ENCODE measurements around the gene ATP8B4.
"Not testable (repeated sequence)": the region's sequence is repeated elsewhere in the genome, so short reads cannot be mapped to it uniquely, and the experiment has no call there.

The ATP8B4 gene, protein sequence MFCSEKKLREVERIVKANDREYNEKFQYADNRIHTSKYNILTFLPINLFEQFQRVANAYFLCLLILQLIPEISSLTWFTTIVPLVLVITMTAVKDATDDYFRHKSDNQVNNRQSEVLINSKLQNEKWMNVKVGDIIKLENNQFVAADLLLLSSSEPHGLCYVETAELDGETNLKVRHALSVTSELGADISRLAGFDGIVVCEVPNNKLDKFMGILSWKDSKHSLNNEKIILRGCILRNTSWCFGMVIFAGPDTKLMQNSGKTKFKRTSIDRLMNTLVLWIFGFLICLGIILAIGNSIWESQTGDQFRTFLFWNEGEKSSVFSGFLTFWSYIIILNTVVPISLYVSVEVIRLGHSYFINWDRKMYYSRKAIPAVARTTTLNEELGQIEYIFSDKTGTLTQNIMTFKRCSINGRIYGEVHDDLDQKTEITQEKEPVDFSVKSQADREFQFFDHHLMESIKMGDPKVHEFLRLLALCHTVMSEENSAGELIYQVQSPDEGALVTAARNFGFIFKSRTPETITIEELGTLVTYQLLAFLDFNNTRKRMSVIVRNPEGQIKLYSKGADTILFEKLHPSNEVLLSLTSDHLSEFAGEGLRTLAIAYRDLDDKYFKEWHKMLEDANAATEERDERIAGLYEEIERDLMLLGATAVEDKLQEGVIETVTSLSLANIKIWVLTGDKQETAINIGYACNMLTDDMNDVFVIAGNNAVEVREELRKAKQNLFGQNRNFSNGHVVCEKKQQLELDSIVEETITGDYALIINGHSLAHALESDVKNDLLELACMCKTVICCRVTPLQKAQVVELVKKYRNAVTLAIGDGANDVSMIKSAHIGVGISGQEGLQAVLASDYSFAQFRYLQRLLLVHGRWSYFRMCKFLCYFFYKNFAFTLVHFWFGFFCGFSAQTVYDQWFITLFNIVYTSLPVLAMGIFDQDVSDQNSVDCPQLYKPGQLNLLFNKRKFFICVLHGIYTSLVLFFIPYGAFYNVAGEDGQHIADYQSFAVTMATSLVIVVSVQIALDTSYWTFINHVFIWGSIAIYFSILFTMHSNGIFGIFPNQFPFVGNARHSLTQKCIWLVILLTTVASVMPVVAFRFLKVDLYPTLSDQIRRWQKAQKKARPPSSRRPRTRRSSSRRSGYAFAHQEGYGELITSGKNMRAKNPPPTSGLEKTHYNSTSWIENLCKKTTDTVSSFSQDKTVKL

DNA sequence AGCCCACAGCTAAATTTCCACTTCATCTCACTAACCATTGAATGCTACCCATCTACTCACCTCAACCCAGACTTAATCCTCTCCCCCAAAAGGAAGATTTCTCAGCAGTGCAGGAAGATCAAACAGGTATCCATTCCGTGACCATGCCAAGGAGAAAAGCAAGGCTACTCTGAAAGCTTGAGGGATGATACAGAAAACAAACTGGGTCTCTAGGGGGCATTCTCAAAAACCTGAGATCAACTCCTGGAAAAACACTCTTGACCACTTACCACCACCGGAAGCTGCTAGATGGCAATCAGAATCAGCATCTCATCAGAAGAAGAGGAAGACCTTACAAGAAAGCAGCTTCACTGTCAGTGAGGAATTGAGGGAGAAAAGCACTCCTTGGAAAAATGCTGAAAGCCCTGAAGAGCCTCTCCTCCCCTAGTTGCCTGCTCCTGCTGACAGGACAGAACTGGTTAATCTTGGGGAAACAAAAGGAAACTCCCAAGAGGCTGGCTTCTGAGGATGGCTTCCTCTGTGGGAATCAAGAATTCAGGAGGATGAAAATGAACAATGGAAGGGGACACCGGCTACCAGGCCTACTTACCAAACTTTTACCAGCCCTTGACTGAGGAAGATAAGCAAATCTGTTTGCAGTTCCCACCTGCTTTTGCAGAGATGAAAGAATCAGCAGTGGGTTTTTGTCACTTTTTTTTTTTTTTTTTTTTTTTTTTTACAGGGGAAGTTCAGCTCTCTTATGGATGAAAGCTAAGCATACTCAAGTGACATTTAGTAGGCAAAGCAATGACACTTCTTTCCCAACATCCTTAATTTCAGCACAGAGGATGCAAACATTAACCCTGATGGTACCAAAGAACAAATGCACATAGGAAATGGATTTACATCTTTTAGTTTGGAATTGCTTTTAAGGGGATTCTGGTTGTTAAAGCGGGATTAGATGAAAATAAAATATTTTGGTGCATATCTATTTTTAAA lies at the start of gene ATP8B4:
ATP8B4 (minus strand) TSS at position 171 of the 978 bp plus-strand sequence. CDS start 12,267 bp downstream, outside the sequence.
- no peak for DNase-seq

DNA sequence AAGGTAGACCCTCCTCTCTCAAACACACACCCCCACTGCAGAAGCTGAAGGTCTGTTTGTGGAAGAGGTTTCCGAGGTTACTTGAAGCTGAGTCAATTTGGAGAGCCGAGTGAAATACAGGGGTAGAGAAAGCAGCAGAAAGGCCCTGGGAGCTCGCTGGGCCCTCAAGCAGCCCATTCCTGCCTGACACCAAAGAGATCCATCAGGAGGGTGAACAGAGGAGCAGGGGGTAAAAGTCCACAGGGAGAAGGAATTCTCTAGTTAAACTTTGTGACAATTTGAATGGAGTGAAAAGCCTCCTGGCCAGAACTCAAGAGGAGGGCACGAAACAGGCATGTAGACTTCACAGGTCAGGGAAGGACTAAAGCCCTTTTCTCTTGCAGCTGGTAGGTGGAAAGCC lies 49.3 kb upstream of the ATP8B4 start:
- no peak for DNase-seq

DNA sequence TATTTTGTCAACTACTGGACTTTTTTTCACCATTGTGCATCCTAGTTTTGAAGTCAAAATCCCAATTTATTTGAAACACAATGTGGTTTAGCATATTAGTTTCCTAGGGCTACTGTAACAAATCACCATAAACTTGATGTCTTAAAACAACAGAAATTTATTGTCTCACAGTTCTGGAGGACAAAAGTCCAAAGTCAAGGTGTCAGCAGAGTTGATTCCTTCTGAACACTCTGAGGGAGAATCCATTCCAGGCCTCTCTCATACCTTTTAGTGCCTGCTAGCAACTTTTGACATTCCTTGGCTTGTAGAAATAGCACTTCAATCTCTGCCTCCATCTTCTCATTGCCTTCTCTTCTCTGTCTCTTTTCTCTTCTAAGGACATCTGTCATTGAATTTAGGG lies 48.1 kb upstream of the ATP8B4 start:
- DNase-seq = no peak

DNA sequence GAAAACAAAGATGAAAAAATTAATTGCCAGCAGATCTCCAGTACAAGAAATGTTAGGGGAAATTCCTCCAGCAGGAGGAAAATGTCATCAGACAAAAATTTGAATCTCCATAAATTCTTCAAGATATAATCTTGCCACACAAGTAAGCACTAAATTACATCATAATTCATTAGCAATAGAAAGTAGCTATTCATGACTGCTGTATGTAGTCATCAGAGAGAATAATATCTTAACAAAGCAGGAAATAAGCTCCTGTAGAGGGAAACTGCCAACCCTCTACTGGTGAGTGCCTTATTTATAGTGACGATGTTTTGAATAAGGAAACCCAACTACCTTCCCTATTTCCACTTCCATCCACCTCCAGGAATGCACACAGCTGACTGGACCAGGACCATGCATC lies 47.2 kb upstream of the ATP8B4 start:
- no peak for DNase-seq

DNA sequence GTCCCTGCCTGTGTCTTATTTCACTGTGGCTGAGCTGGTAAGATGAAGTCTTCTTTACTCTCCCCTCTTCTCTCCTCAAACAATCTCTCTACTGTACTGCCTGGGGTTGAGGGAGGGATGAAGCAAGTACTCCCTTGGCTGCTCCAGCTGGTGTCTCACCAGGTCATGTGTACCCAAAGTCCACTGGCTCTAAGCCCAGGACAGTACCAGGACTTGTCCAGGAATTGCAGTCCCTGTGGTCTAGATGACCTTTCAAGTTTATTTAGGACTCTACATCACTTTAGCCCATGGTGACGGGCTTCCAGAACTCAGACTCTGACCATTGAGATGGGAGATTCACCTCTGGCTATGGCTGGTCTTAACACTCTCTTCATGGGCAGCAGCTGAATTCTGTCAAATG lies 45.4 kb upstream of the ATP8B4 start:
- DNase-seq = no peak

DNA sequence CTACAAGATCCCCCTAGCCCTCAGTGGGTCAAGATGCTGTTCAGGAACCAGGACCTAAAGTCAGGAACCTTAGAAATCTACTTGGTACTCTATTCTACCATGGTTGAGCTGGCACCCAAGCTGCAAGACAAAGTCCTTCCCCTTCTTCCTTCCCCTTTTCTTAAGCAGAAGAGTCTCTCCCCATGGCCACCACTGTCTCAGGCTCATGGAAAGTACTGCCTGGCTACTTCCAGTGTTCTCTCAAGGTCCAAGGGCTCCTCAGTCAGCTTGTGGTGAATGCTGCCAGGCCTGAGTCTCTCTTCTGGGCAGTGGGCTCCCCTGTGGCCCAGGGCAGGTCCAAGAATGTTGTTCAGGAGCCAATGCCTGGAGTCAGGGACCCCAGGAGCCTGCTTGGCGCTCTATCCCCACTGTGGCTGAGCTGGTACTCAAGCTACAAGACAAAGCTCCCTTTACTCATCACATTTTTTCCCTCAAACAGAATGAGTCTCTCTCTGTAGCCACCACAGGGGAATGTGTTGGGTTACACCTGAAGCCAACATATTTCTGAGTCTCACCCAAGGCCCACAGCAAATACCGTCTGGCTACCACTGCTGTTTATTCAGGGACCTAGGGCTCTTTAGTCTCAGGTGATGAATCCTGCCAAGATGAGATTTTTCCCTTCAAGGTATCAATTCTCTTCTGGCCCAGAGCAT lies 44.8 kb upstream of the ATP8B4 start:
- DNase-seq = no peak

DNA sequence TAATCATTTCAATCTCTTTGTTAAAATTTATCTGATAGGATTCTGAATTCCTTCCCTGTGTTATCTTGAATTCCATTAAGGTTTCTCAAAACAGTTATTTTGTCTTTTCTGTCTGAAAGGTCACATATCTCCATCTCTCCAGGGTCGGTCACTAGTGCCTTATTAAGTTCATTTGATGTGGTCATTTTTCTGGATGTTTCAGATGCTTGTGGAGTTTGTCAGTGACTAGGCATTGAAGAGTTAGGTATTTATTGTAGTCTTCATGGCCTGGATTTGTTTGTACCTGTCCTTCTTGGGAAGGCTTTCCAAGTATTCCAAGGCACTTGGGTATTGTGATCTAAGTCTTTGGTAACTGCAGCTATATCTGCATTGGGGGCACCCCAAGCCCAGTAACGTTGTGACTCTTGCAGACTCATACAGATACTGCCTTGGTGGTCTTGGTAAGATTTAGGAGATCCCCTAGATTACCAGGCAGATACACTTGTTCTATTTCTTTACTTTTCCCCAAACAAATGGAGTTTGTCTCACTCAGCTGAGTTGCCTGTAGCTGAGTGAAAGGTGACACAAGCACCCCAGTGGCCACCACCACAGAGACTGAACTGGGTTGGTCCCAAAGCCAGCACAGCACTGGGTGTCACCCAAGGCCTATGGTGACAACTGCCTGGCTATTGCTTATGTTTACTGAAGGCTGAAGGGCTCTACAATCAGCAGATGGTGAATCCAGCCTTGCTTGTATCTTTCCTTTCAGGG lies 44.1 kb upstream of the ATP8B4 start:
- DNase-seq = no peak

DNA sequence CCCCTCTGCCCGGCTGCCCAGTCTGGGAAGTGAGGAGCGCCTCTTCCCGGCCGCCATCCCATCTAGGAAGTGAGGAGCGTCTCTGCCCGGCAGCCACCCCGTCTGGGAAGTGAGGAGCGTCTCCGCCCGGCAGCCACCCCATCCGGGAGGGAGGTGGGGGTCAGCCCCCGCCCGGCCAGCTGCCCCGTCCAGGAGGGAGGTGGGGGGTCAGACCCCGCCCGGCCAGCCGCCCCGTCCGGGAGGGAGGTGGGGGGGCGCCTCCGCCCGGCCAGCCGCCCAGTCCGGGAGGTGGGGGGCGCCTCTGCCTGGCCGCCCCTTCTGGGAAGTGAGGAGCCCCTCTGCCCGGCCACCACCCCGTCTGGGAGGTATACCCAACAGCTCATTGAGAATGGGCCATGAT lies 39.2 kb upstream of the ATP8B4 start:
- not testable (repeated sequence) for DNase-seq

DNA sequence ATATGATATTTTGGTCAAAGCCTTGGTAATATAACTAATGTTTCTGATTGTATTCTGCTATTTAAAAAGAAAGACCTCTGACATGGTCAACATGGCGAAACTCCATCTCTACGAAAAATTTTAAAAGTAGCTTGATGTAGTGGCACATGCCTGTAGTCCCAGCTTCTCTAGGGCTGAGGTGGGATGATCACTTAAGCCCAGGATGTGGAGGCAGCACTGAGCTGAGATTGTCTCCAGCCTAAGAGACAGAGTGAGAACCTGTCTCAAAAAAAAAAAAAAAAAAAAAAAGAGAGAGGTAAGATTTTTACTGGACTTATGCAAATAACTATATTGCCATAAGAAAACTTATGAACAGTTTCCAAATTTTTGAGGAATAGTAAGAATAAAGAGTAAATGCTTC lies 32.4 kb upstream of the ATP8B4 start:
- no peak for DNase-seq

DNA sequence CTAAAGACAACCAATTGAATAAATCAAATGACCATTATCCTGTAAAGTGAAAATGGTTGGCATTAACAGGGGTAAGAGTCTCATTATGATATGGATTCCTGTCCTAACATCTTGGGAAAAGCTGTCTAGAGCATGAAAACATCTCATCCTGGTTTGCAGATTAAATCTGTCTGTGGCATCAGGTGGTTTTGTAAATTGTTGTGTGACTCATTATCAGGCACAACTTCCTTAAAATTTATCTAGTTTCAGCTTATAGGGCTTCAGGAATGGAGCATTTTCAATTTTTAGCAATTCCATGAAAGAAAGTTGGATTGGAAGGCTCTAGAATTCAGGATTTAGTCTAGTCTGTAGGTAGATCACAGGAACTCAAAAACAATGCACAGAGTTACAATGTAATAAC lies 31.8 kb upstream of the ATP8B4 start:
- DNase-seq = no peak

DNA sequence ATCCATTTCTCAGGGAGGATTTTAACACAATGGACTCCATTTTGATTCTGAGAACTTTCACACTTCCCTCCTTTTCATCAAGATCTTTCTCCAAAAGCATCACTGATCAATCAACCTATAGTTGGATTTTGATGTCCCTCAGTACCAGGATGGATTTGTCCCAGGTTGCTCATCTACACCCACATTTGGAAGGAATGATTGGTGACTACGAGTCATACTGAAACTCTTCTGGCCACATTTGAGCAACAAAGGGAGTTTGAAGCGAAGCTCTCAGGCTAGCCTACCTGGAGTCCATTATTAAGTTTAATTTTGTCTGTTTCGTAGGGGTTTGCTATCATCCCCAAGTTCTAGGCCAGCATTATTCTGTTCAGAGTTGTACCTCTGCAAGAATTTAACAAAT lies 31.3 kb upstream of the ATP8B4 start:
- no peak for DNase-seq

DNA sequence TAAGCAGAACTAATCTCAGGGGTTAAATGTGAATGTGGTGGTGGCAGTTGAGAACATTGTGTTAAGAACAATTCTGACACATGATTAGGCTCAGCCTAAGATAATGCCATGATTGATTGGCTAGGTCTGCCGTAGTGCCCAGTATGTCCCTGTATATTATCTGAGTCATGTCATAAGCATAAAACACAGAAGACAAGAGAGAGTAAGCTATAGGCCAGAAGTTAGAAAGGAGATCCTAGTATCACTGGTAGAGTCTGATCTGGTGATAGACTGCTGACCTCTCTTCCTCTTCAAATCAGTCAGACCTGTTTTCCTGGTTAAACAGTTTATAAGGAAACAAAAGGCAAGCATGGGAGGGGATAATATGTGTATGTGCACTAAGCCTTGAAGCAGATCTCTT lies 30.1 kb upstream of the ATP8B4 start:
- no peak for DNase-seq

DNA sequence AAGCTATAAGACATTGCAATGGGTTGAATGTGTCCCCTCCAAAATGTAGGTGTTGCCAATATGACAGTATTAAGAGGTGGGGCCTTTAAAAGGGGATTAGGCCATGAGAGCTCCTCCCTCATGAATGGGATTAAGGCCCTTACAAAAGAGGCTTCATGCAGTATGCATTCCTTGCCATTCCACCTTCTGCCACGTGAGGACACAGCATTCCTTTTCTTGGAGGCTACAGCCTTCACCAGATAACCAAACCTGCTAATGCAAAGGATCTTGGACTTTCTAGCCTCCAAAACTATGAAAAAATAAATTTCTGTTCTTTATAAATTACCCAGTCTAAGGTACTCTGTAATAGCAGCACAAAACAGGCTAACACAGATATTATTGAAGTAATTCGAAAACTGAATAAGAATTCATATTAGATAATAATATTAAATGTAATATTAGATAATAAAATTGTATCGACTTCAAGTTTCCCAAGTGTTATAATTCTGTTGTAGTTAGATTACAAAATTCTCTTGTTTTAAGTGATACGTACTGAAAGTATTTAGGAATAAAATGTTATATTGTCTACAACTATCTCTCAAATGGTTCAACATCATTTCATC lies 29.4 kb upstream of the ATP8B4 start:
- DNase-seq = no peak

DNA sequence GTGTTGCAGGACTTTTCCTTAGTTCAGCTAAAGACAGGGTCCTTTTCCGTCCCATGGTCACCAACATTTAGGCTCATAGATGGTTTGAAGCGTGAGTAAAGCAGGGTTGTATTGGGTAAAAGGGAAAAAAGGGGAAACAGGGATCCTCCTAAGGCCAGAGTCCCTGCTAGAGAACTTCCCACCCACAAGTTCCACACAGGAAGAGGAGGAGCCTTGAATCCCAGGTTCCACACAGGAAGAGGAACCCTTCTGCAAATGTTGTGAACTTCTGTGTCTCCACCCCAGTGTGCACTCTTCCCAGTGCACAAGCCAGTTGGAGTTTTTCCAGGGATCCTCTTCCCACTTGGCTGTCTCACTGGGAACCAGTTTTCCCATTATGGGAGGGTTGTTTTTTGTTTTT lies 27.6 kb upstream of the ATP8B4 start:
- DNase-seq = no peak

DNA sequence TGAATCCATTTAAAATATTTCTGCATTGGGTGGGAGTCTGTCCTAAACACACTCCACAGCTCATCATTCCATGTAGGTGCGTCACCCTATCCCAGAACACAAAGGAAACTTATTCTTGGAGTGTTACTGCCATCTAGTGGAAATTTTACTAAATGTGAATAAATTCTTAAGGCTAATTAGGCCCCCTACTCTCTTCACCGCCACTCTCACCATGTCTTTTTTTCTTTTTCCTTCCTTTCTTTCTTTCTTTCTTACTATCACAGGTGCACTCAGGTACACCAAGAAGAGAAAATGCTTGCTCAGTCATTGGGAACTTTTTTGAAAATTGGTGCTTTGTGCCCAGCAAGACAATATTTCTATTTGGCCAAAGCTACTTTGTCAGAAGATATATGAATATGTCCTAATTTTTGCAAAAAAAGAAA lies 26.4 kb upstream of the ATP8B4 start:
- no peak for DNase-seq

DNA sequence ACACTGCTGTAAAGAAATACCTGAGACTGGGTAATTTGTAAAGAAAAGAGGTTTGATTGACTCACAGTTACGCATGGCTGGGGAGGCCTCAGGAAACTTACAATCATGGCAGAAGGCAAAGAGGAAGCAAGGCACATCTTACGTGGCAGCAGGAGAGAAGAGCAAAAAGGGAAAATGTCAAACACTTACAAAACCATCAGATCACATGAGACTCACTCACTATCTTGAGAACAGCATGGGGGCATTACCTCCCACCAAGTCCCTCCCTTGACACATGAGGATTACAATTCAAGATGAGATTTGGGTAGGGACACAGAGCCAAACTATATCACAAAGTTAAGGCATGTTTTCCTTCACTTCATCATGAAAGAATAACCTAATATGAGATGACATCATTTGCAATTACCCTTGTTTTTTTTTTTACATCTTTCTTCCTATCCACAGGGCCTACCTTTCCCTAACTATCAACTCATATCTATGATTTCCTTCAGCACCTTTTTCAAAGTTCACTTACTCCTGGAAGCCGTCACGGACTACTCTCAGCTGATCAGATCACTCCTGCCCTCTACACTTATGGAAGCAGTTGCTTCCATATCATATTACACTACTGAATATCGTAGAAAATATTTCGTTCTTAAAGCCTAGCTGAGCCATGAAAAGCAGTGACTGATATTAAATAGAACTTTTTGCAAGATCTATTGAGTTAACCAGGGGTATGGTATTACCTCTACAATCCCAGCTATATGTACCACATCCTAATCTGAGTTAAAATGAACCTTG lies 25.5 kb upstream of the ATP8B4 start:
- no peak for DNase-seq

DNA sequence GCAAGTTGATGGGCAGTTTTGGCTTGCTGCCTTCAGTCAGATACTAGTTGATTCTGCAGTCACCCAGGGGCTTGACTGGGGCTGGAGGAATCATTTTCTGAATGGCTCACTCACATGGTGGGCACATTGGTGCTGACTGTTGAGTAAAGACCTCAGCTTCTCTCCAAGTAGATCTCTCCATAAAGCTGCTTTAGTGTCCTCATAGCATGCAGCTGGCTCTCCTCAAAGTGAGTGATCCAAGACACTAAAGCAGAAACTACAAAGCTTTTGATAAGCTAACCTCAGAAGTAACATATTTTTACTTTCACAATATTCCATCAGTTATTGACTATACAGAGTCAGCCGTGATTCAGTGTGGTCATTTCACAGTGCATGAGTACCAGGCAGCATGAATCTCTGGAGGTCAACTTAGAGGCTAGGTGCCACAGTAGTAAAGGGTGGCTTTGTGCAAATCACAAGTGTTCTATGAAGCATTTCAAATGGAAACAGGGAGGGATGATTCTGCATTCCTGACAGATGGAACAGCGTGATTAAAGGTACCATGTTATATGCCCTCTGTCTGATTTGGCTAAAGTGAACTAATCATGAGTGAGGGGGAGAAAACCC lies 24.3 kb upstream of the ATP8B4 start:
- no peak for DNase-seq

DNA sequence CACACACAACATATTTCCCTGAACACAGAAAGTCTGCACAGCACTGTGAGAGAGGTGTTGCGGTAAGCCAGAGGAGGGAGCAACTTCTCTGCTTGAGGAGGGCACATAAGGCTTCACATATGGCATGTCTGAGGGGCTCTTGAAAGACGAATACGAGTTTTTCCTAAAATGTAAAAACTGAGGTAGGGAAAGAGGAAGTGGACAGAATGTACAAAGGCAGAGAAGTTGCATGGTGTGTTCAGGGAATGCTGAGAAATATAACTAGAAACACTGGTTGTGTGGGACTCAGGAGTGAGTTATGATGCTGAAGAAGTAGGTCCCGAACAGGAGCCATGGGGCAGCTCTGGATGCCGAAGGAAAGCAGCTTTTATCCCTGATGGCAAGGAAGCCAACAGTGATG lies 22.8 kb upstream of the ATP8B4 start:
- DNase-seq = no peak

DNA sequence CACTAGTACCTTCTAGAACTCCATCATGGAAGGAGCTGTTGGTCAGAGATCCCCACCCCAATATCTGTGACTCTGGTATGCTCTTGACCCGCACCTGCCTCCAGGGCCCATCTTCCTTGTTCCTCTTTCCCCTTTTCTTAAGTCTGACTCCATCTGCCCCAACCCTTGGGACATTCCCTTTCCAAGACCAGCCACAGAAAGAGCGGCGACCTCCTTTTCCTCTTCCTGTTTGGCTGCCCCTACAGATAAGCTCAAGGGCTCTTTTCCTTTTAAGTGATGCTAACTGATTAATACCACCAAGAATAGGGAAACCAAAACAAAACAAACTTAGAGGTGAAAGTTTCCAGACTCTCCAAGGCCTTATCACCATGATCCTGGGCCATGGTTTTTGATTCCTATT lies 21.9 kb upstream of the ATP8B4 start:
- no peak for DNase-seq
